ENCODE data around the gene FMO5. TPM values are rescaled to one million over a fixed set of nuclear protein-coding genes. Genes with fewer than 3 reads are reported as not detected.
A peak's percentile ranks its signal among the peaks of the same experiment; 100 is the strongest.
"Not testable (repeated sequence)": the region's sequence is repeated elsewhere in the genome, so short reads cannot be mapped to it uniquely, and the experiment has no call there.

The FMO5 gene
- polyA plus RNA-seq, 4 donors = 5.6 to 9.1 (median 8.1) TPM

DNA sequence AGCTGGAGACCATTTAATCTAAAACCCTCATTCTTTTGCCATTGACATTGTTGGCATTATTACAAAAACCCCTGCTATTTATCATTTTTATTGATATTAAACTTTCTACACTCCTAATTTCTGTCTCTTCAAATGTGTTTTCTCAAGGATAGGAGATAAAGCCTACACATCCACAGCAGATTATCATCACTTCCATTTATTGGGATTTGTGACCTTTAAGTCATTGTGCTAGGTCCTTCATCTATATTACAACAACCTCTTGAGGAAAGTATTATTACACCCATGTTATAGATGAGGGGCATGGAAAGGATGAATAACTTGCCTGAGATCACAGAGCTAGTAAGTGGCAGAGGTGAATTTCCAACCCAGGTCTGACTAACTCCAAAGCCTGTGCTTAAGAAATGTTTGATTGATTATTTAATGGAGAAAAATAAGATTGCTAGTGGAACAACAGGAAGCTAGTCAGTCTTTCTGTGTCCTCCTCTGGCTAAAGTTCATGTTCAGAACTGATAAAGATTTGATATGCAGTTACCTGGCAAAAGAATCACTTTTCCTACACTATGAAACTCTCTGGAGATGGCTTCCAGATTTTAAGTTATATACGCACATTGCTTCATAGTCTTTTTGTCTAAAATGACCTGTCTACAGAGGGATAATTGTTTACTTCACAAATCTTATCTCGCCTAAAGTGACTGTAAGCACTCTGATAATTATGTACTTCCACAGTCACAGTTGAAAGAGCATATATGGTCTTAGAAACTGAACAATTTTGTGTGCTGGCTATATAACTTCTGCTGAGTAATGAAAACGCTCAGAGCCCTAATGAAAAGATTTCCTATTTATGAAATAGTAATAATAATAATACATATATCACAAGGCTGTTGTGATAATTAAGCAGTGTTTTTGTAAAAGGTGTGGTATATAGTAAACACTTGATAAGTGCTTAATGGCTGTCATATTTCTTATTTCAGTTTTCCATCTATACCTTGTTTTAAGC, 15.0 kb downstream of the FMO5 start:
- no peak for DNase-seq (ENCODE audit: low read depth in 4 of 4, low spot score in 3 of 4)

DNA sequence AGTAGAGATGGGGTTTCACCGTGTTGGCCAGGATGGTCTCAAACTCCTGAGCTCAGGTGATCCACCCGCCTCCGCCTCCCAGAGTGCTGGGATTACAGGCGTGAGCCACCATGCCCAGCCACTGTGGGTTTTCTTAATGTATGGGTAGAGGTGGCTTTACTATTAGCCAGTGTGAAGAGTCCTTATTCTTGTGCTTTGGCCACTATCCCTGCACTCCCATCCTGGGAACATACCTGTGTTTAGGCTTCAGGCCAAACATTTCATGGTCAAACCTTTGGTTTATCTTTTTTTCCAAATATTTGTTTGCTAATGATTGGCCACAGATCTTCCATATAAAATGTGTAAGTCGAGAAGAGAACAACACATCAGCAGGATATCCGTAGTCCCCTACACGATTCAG, 16.5 kb downstream of the FMO5 start:
- no peak for DNase-seq (ENCODE audit: low read depth in 4 of 4, low spot score in 3 of 4)

DNA sequence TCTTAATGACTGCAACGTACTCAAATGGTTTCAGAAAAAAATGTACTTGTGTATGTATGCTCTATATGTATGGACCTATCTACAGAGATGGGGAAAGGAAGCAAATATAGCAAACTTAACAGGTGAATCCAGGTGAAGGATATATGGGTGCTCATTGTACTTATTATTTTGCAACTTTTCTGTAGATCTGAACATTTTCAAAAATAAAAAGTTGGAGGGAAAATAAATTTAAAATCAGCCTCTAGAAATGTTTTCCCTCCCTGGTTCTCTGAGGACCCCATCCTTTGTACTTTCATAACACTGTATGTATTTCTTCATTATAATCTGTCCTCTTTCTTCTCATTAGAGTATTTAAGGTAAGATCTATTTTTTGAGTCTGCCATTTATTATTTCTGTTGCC, 17.9 kb downstream of the FMO5 start:
- no peak for DNase-seq (ENCODE audit: low read depth in 4 of 4, low spot score in 3 of 4)

DNA sequence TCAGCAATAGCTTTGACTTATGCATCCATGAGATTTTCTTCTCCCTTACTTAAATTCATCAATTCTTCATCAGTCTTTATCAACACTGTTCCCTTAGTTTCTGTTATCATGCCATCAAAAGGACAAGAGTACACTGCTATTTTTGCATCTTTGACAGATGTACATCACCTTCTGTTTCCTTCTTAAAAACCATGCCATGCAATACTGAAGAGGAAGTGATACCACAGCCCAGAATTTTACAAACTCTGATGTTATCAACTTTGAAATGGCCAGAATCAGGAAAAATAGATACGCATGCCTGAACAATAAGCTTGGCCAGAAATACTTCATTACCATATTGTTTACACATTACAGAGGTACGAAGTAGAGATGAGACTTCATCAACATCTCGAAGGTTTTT, 21.1 kb downstream of the FMO5 start:
- no peak for DNase-seq (ENCODE audit: low read depth in 4 of 4, low spot score in 3 of 4)

DNA sequence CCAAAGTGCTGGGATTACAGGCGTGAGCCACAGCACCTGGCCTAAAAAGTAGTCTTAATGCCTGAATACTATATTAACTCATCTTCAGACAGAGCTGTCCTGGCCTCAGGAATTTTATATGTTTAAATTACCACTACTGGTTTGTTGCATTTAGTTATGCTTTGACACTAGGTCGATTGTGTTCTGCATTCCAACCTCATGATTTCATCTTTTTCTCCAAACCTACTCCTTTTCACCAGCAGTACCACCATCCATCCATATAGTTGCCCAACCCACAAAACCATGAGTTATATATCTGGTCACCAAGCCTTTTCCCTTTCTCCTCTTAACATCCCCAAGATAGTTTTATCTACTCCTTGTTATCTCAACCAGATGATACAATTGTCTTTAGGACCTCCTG, 22.6 kb downstream of the FMO5 start:
- DNase-seq (ENCODE audit: low read depth in 4 of 4, low spot score in 3 of 4) = no peak

DNA sequence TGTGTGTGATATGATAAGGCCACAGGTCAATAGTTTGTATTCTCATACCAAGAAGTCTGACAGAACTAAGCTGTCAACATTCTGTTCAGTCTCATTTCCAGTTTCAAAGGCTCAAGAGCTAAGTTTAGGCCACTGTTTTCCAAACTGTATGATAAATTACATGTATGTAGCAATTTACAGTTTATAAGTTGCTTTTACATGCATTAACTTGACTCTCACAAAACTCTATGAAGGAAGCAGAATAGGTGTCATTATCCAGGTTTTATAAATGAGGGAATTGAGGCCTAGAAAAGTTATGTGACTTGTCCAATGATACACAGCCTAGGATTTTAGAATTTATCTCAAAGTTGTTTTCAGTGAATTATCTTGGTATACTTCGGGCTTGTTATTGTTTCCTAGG, 23.4 kb downstream of the FMO5 start:
- no peak for DNase-seq (ENCODE audit: low read depth in 4 of 4, low spot score in 3 of 4)

DNA sequence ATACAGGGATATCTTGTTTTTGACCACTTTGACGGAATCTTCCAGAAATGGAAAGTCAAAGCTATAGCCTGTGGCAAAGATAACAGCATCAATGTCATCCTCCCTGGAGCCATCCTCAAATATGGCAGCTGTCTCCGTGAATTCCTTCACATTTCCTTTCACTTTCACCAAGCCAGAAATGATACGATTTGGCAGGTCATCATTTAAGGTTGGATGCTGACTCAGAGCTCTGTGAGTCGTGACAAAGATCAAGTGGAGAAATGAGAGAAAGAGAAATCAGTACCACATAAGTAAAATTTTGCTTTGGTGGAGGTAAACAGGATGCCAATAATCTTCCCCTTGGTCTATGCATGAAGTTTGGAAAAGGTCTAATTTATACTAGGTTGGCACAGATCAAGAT, 23.9 kb downstream of the FMO5 start:
- no peak for DNase-seq (ENCODE audit: low read depth in 4 of 4, low spot score in 3 of 4)

DNA sequence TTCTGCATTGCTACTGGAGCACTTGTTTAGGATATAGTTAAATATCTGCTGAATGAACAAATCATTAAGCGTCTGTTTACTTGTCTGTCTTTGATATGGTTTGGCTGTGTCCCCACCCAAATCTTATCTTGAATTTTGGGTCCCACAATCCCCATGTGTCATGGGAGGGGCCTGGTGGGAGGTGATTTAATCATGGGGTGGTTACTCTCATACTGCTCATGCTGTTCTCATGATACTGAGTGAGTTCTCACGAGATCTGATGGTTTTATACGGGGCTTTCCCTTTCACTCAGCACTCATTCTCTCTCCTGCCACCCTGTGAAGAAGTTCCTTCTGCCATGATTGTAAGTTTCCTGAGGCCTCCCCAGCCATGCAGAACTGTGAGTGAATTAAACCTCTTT, 27.8 kb downstream of the FMO5 start:
- DNase-seq (ENCODE audit: low read depth in 4 of 4, low spot score in 3 of 4) = not testable (repeated sequence)

DNA sequence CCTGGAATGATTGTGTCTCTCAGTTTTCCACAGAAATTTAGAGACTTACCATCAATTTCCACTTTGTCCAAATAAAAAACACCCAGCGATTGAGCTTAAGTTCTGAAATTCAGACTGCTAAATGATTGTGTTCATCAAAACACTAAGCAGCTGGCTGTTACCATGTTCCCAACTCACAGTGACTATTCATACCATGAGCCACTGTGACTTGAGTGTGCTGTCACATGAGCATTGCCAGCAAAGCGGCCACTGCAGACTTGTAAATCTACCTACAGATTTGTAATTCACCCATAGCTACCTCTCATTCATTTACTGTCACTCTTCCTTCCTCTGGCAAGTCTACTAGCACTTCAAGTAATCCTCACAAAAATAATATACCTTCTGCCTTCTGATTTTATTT, 35.6 kb downstream of the FMO5 start:
- DNase-seq (ENCODE audit: low read depth in 4 of 4, low spot score in 3 of 4) = no peak

DNA sequence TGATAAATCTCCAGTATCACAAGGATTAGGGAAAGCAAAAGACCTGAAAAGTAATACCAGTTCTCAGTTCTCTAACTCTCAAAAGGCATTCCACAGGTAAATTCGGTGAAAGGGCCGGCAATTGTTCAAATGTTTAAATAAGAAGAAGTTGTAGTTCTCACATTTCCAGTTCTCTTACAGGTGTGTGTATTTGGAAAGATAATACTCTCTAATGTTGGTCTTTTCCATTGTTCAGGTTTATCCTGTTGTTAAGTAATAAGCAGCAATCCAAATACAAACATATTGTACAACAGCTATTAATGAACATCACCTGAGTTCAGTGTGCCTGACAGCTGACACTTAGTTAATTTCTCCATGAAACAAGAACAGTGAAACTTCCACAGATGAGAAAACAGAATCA, 39.7 kb downstream of the FMO5 start:
- DNase-seq (ENCODE audit: low read depth in 4 of 4, low spot score in 3 of 4) = no peak

DNA sequence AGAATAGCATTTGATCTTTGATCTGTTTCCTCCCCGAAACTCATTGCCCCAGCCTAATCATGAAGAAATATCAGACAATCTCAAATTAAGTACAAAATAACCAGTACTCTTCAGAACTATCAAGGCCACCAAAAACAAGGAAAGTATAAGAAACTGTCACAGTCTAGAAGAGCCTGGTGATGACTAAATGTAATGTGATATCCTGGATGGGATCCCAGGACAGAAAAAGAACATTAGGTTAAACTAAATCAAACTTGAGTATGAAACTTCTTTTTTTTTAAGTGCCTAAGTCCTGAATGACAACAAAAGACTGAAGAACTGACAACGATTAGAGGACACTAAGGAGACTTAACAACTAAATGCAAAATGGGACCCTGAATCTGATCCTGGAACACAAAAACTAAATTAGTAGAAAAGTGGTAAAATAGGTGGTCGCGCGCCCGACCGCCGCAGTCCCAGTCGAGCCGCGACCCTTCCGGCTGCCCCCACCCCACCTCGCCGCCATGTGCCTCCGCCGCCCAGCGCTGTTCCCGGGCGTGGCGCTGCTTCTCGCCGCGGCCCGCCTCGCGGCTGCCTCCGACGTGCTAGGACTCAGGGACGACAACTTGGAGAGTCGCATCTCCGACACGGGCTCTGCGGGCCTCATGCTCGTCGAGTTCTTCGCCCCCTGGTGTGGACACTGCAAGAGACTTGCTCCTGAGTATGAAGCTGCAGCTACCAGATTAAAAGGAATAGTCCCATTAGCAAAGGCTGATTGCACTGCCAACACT, 47.3 kb downstream of the FMO5 start:
- DNase-seq (ENCODE audit: low read depth in 4 of 4, low spot score in 3 of 4) = no peak

DNA sequence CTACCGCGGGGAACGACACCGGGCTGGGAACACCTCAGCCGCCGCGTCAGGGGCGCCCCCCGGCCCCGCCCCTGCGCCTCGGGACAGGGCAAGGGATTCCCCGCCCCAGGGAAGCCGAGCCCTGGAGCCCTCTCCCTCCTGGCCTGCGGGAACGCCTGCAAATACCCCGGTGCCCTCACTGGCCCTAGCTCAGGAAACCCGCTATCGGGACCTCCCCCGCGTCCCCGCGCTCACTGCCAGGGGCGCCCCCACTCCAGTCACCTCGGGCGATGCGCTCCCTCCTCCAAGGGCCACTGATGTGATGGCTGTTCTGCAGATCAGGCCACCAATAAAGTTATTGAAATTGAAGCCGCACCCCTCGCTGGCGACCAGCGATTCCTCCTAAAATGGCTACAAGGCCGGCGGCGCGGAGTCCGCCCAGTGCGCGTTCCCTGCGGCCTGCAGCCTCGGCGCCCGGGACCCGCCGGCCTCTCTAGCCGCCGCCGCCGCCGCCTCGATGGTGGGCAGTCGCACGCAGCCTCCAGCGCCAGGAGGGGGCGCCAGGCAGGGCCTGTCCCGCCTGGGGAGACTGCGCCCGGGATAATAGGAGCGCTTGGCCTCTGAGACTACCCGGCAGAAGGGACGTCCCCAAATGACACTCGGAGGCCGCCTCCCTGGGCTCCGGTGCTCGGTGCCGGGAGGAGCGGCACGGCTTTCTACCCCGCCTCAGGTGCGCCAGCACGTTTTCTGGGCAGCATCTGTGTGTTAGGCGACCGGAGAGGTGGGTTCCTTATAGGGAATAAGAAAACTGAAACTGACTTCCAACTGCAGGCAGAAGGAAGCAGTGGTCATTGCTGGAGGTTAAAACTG, 52.7 kb downstream of the FMO5 start, which contains the start of gene PRKAB2:
PRKAB2 (minus strand) TSS at position 303 of the 849 bp plus-strand sequence. CDS start 326 bp downstream, outside the sequence.
- peak; percentile 88 to 92 (median 90) for DNase-seq (ENCODE audit: low read depth in 4 of 4, low spot score in 3 of 4)

DNA sequence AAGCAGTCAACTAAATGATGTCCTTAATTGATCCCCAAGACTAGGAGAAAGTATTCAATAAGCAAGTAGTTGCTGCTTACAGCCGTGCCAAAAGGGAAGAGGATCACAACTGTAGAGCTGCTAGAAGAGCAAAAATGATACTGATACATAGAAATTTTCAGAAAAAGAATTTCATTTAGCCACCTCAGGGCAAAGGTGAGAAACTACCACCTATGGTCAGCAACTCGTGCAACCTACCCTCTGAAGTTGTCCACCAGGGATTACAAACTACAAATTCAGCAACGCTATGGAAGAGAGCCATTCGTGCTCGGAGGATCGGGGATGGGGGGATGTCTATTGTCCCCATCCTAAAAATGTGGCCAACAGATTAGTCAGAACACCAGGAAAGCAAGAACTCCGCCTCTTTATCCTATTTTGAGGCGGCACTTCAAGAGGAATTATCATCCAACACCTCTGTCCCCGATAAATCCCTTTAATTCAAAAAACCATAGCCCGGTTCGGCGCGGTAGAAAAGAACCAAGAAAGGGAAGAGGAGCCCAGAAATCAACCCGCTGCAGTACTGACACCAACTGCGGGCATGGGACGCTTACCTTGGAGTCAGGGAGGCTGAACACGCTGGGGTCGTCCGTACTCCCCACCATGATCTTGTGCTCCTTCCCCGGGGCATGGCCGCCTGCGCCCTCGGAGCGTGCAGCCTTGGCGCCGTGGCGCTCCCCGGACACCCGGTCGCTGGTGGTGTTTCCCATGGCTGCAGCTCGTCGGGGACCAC, 53.6 kb downstream of the FMO5 start:
- DNase-seq (ENCODE audit: low read depth in 4 of 4, low spot score in 3 of 4) = peak in 1 of 4 donors; percentile 15

DNA sequence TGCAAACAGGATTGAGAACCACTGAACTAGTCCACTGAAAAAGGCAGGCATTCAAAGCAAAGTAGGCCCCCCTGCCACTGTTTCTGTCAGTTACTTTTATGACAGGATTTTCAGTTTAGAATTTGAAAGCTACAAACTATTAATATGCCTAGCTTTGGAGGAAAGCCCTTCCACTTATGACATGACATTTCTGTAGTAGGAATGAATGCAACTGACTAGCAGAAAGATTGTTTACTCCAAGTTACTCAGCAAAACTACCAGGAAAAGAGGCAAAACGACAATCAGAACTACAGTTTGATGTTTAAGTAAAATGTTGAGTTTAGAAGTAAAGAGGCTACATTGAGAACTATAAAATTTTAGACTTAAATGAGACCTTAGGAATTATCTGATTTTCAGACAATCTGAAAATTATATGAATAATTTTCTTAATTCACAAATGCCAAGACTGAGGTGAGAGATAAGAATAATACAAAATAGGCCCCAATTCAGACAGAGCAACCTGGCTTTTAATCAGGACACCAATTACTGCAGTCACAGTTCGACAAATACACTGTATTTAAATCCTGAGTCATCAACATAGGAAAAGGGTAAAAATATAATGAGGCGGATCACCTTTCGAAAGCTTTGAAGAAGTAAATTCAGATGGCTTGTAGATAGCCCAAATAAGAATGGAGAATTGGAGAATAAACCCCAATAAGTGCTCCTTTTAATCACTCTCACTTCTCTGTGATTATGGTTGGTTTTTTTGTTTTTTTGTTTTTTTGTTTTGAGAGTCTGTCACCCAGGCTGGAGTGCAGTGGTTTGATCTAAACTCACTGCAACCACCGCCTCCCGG, 55.1 kb downstream of the FMO5 start:
- no peak for DNase-seq (ENCODE audit: low read depth in 4 of 4, low spot score in 3 of 4)

DNA sequence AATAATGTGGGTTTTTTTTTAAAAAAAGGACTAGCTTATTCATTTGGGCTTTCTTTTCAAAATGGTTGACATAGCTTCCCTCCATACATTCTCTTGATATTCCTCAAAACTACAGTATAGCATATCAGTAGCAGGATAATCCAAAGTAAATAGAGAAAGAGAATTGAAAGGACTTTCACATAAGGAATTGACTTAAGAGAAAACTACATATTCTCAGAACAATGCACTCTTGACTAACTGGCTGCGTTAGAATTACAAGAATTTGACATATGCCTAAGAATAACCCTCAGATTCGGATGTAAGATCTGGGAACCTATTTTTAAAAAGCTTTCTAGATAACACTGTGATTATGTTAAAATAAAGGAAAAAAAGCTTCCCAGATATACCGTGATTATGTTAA, 56.0 kb downstream of the FMO5 start:
- no peak for DNase-seq (ENCODE audit: low read depth in 4 of 4, low spot score in 3 of 4)

DNA sequence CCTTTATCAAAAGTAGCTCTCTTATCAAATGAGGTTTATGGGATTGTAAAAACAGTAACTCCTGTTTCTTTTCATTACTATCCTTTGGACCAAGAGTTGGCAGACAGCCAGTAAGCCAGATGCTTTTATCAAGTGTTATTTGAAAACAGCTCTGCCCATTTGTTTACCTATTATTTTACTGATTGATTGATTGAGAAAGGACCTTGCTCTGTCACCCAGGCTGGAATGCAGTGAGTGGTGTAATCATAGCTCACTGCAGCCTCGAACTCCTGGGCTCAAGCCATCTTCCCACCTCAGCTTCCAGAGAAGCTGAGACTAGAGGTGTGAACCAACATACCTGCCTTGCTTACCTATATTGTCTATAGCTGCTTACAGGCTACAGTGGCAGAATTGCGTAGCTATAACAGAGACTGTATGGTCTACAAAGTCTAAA, 56.5 kb downstream of the FMO5 start:
- no peak for DNase-seq (ENCODE audit: low read depth in 4 of 4, low spot score in 3 of 4)

DNA sequence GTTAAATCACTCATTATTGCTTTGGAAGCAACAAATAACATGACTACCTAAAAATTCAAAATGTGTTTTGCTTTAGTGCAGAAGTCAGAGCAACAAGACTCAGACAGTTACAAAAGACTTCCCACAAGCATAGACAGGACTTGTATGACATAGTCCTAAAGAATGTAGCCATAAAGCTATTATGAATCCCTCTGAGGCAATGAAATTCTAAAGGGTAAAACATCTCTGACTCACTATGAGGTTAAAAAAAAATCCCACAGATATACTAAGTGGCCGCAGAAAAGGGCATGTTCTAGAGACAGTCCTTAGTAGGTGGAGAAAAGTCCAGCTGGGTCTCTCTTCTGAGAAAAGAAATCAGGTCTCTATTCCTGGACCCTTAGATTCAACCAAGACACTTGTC, 57.8 kb downstream of the FMO5 start:
- no peak for DNase-seq (ENCODE audit: low read depth in 4 of 4, low spot score in 3 of 4)

DNA sequence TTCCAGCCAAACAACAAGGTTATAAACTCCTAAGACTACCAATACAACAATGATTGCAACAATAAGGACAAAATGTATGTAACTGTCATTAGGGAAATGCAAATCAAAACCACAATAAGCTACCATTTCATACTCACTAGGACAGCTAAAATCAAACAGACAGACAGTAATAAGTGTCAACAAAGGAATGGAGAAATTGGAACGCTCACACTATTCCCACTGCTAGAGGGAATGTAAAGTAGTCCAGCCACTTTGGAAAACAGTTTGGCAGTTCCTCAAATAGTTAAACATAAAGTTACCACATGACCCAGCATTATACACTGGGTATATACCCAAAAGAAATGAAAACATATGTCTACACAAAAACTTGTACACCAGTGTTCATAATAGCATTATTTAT, 62.1 kb downstream of the FMO5 start:
- no peak for DNase-seq (ENCODE audit: low read depth in 4 of 4, low spot score in 3 of 4)

DNA sequence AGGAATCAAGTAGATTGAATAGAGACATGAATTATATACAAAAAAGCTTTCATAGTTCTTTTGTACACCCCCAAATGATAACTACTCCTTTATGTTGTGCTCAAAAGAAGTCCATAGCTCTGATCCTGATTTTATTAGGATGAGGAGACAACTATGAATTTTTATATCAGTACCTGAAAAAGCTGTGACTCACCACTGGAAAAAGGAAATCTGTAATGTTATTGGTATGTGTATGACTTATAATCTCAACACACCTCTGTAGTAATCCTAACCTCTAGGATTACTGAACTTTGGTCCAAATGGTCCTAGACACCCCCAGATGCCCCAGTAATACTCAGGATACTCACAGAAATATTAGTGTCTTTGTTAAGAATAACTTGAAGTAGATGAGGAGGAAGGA, 63.0 kb downstream of the FMO5 start:
- DNase-seq (ENCODE audit: low read depth in 4 of 4, low spot score in 3 of 4) = no peak
